ENCODE results near the gene HK2.
"Not testable (repeated sequence)": the region's sequence is repeated elsewhere in the genome, so short reads cannot be mapped to it uniquely, and the experiment has no call there.

The HK2 gene

DNA sequence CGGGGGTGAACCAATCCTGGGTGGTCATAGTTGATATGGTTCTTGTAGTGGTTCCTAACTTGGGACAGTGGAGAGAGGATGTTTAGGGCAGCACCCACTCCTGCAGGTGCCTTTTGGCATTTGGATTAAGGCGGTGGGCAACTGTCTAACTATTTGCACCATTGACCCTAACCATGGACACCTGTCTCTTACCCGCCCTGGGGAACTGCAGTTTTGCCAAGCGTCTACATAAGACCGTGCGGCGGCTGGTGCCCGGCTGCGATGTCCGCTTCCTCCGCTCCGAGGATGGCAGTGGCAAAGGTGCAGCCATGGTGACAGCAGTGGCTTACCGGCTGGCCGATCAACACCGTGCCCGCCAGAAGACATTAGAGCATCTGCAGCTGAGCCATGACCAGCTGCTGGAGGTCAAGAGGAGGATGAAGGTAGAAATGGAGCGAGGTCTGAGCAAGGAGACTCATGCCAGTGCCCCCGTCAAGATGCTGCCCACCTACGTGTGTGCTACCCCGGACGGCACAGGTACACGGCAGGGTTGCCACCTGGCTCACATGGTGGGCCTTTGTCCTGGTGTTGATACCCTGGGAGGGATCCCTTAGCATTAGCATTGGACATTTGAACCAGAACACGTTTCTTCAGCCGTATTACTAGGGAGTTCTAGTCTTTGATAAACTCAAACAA, 46.3 kb downstream of the HK2 start:
- no peak for DNase-seq

DNA sequence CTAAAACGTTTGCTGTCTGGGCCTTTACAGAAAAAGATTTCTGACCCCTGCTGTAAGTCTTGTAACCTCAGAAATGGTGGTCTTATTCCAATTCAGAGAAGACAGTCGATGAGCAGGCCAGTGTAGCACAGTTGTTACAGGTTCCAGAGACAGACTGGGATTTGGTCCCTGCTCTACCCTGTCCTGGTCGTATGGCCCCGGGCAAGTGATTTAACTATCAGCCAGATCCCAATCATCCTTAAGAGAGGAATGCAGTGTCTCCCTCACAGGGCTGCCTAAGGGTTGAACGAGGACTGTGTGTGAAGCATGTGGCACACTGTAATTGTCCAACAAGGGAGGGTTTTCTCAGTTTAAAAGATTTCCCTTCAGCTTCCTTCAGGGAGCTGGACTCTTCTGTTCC, 47.2 kb downstream of the HK2 start:
- no peak for DNase-seq

DNA sequence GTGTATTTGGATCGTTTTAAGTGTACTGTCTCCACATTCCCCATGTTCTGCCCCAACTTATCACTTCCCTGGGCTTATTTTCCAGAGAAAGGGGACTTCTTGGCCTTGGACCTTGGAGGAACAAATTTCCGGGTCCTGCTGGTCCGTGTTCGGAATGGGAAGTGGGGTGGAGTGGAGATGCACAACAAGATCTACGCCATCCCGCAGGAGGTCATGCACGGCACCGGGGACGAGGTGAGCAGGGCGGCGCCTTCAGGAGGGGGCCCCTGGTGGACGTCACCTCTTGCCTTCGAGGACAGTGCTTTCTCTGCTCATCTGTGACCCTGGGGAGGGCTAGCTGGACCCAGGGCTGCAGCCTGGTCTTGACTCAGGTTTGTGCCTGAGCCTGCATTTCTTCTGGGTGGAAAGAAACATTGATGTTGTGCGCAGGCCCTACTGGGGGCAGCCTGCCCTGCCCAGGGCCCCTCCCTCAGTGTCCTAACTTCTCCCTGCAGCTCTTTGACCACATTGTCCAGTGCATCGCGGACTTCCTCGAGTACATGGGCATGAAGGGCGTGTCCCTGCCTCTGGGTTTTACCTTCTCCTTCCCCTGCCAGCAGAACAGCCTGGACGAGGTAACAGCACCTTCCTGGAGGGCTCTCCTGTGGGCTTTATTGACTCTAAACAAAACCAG, 47.8 kb downstream of the HK2 start:
- DNase-seq, result no peak

DNA sequence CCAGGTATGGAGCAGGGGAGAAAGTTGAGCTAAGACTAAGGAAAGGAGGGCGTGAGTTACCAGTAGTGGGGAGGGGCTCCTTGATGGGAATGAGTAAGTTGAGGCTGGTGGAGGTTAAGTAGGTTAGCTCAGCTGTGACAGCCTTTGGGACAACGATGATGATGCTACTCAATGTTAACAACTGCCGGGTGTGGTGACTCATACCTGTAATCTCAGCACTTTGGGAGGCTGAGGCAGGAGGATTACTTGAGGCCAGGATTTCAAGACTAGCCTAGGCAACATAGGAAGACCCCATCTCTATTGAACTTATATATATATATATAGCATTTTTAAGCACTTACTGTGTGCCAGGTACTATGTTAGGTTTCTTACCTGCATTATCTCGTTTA, 48.4 kb downstream of the HK2 start:
- no peak for DNase-seq

GRCh38 chr2:74883011-74883410, 49.1 kb downstream of the HK2 start:
- no peak for DNase-seq

DNA sequence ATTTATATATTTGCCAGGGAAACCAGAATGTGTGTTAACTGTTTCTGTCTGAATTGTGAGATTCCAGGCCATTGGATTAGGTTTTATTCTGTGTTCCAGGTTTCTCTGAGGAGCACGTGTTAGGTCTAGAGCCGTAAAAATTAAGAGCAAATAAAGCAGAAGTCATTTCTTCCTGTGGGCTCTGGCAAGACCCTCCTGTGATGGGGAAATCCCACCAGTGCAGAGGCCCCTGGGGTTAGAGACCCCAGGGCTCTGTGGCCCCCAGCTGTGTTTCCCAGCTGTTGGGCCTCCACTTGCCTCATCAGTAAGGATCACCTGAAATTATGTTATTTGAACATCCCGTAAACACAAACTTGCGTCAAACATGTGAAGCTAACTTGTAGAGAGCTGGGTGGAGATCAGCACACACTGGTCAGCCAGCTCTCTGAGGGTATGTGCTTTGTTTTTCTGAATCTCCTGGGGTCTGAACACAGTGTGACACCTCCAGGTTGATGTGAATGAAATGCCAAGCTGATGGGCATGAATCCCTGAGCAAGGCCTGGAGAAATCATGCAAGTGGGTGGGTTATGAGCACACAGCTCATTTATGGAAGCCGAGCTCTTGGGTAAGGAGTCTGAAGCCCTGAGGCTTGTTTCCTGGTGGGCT, 50.3 kb downstream of the HK2 start:
- DNase-seq, result no peak

- no peak for DNase-seq
Observed at GRCh38 chr2:74884866-74885265, 50.9 kb downstream of the HK2 start.

DNA sequence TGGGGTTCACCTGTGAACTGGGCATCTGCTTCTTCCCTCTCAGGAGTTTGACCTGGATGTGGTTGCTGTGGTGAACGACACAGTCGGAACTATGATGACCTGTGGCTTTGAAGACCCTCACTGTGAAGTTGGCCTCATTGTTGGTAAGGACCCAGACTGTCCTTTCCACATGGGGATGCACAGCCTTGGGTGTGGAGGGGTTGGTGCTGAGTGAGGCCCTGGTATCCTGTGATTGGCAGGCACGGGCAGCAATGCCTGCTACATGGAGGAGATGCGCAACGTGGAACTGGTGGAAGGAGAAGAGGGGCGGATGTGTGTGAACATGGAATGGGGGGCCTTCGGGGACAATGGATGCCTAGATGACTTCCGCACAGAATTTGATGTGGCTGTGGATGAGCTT, 52.3 kb downstream of the HK2 start:
- no peak for DNase-seq

DNA sequence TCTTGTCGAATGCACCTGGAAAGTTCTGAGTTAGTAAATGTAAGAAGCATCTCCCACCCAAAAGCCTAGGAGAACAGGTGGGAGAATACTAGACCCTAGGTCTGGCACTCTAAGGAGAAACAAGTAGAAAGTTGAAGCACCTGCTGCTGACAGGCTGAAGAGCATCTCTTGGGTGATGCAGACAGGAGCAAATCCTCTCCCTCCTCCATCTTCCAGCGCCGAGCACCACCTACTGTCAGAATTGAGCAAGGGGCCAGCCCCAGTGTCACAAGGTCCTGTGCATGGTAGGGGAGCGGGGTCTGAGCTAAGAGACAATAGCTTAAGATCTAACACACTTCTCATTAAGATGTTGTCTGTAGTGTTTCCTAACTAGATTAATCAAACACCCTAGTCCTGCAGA, 52.9 kb downstream of the HK2 start:
- no peak for DNase-seq

DNA sequence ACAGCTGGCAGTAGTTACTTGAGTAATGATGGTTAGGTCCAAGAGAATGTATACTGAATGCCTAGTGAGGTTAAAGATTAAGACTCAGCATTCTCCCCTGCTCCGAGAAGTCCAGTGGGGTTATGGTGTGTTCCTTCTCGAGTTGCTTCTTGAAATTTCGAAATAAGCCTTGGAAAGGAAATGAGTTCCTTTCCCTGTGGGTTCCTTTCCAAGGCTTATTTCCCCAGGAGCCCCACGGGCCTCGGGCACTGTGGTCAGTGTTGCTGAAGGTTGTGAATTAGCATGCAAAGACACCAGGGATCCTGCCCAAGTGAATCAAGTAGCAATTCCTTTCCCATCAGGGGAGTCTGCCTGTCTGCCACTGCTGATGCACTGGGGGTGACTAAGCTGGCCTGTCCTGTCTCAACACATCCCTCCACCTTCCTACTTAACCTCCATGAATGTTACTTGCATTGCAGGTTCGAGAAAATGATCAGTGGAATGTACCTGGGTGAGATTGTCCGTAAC, 53.6 kb downstream of the HK2 start:
- no peak for DNase-seq

GRCh38 chr2:74887960-74888700, 54.2 kb downstream of the HK2 start:
- no peak for DNase-seq

- no peak for DNase-seq
Observed at GRCh38 chr2:74889159-74889558, 55.2 kb downstream of the HK2 start.

DNA sequence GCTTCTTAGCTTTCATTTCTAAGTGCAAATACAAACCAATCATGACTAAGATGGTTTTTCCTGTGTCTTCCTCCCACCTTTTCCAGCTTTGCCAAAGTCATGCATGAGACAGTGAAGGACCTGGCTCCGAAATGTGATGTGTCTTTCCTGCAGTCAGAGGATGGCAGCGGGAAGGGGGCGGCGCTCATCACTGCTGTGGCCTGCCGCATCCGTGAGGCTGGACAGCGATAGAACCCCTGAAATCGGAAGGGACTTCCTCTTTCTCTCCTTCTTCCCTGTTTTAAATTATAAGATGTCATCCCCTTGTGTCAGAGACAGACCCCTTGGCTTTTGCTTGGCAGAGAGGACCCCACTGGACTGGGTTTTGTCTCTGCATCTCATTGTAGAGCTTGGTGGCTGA, 56.8 kb downstream of the HK2 start:
- no peak for DNase-seq

- no peak for DNase-seq
Observed at GRCh38 chr2:74891136-74891764, 57.3 kb downstream of the HK2 start.

- not testable (repeated sequence) for DNase-seq
Observed at GRCh38 chr2:74891816-74892215, 57.9 kb downstream of the HK2 start.

DNA sequence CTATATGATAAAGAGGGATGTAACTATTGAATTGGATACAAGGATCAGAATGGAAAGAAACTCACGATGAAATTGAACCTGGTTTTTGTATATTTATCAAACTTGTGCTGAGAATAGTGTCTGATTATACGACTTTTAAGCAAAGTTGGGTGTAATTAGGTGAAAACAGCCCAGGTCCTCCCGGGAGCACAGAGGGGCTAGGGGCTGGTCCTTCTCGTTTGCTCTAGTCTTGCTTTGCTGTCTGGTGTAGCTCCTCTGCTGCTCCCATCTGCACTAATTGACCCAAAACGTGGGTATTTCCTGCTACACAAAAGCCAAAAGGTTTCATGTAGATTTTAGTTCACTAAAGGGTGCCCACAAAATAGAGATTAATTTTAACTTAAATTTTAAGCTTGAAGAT, 58.7 kb downstream of the HK2 start:
- DNase-seq, result no peak

DNA sequence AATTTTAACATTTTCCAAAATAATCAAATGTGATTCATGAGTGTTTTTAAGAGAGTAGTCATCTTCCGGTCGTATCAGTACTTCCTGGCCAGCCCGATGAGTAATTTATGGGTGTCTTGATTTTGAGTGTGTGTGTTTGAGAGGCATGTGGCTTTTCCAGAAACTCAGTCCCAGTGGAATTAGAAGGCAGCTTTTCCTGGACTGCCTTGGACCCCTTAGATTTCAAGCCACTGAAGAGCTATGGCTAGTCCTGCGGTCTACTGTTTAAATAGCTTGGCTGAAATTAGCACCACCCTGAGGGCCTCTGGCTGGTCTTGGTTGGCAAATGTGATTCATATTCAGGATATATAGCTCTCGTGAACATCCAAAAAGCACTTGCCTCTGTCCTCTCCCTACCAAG, 59.4 kb downstream of the HK2 start:
- no peak for DNase-seq

- DNase-seq, result no peak
Observed at GRCh38 chr2:74894272-74894981, 60.5 kb downstream of the HK2 start.

DNA sequence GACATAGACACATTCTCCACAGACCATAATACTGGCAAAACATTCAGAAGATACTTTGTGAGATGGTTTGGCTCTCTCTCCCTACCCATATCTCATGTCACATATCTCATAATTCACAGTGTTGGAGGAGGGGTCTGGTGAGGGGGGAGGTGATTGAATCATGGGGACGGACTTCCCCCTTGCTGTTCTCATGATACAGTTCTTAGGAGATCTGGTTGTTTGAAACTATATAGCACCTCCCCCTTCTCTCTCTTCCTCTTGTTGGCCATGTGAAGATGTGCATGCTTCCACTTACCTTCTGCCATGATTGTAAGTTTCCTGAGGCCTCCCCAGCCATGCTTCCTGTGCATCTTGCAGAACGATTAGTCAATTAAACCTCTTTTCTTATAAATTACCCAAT, 61.1 kb downstream of the HK2 start:
- DNase-seq, result no peak

- no peak for DNase-seq
Observed at GRCh38 chr2:74896232-74896631, 62.3 kb downstream of the HK2 start.

GRCh38 chr2:74900225-74900624, 66.3 kb downstream of the HK2 start:
- DNase-seq, result not testable (repeated sequence)

- no peak for DNase-seq
Observed at GRCh38 chr2:74902281-74902860, 68.4 kb downstream of the HK2 start.
